ENCODE results near the gene RP9.

DNA sequence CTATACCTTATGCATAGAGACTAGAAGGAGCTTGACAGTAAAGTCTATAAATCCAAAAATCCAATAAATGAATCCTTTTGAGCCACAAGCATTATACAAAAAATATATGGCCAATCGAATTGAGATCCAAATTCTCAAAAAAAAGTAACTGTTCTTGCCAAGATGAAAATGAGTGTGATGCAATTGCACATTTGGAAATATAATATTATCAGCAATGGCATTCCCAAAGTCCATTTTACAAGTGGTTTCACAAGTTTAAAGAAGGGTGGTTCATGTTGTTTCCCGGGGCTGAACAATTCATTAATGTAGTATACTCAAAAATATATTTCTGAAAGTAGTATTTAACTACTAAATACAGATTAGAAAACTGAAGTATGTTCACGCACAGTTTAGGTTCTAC lies 7.3 kb downstream of the RP9 start:
- TF ChIP-seq, protein P1, sequence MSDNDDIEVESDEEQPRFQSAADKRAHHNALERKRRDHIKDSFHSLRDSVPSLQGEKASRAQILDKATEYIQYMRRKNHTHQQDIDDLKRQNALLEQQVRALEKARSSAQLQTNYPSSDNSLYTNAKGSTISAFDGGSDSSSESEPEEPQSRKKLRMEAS (CRISPR knock-in tag; IDR thresholded peaks at IDR 0.05) = no peak
- no peak for TF ChIP-seq GTF2I (CRISPR knock-in tag; conservative IDR thresholded peaks at IDR 0.05)
- TF ChIP-seq SP1 (CRISPR knock-in tag; conservative IDR thresholded peaks at IDR 0.05) = no peak
- TF ChIP-seq SMAD3 (CRISPR knock-in tag; IDR thresholded peaks at IDR 0.05; ENCODE audit: borderline replicate concordance) = no peak
- TF ChIP-seq, protein P2, sequence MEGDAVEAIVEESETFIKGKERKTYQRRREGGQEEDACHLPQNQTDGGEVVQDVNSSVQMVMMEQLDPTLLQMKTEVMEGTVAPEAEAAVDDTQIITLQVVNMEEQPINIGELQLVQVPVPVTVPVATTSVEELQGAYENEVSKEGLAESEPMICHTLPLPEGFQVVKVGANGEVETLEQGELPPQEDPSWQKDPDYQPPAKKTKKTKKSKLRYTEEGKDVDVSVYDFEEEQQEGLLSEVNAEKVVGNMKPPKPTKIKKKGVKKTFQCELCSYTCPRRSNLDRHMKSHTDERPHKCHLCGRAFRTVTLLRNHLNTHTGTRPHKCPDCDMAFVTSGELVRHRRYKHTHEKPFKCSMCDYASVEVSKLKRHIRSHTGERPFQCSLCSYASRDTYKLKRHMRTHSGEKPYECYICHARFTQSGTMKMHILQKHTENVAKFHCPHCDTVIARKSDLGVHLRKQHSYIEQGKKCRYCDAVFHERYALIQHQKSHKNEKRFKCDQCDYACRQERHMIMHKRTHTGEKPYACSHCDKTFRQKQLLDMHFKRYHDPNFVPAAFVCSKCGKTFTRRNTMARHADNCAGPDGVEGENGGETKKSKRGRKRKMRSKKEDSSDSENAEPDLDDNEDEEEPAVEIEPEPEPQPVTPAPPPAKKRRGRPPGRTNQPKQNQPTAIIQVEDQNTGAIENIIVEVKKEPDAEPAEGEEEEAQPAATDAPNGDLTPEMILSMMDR (IDR thresholded peaks at IDR 0.05) = no peak
- TF ChIP-seq ZNF121 (CRISPR knock-in tag; IDR thresholded peaks at IDR 0.05) = no peak
